Activated CD4-positive, alpha-beta T cell treated with anti-CD3 and anti-CD28 coated beads for 36 hours (primary cell): ENCODE measurements around the gene SCN1B. TPM values are rescaled to one million over a fixed set of nuclear protein-coding genes. Genes with fewer than 3 reads are reported as not detected.
A peak's percentile ranks its signal among the peaks of the same experiment; 100 is the strongest.
"Not testable (repeated sequence)": the region's sequence is repeated elsewhere in the genome, so short reads cannot be mapped to it uniquely, and the experiment has no call there.

Source experiments
- ATAC-seq: fragments of 200-7000 bp; cut with Tn5 transposase; one replicate; pipeline ENCODE4 v1.10.0; 2021; ENCODE audit warnings: mild to moderate bottlenecking, moderate library complexity
- CTCF ChIA-PET: fragments of 350-600 bp; sonication (Branson Sonifier 250); formaldehyde crosslinking; loops from one replicate; lab custom pipeline; 2021; ENCODE audit warnings: antibody characterized with exemption; lab: Charles Lee
- POLR2A ChIA-PET: fragments of 350-600 bp; sonication (Branson Sonifier 250); formaldehyde crosslinking; loops from one replicate; lab custom pipeline; 2021; ENCODE audit warnings: antibody characterized with exemption, inconsistent platforms; lab: Charles Lee
- DNase-seq: peaks from one replicate; pipeline ENCODE4 v3.0.0-alpha.2; 2020
- H3K27ac Mint-ChIP-seq: one replicate; pipeline ENCODE4 v1.8.0; 2021; ENCODE audit warnings: mixed read lengths
- H3K27me3 Mint-ChIP-seq: one replicate; pipeline ENCODE4 v1.8.0; 2021; ENCODE audit warnings: mixed read lengths
- H3K36me3 Mint-ChIP-seq: one replicate; pipeline ENCODE4 v1.8.0; 2021; ENCODE audit warnings: low read depth, mixed read lengths
- H3K4me1 Mint-ChIP-seq: one replicate; pipeline ENCODE4 v1.8.0; 2021; ENCODE audit warnings: mixed read lengths
- H3K4me3 Mint-ChIP-seq: one replicate; pipeline ENCODE4 v1.8.0; 2021; ENCODE audit warnings: mild to moderate bottlenecking, moderate library complexity, mixed read lengths
- H3K9me3 Mint-ChIP-seq: one replicate; pipeline ENCODE4 v1.8.0; 2021; ENCODE audit warnings: low read depth, mixed read lengths
- intact Hi-C, 2 experiments: fragments of 100-400 bp; cut with DNase I in 1 of 2; cut with micrococcal nuclease in 1 of 2; formaldehyde crosslinking; loops; one replicate each; pipeline versions ENCODE4 v1.14.2 to v1.15.1; 2022 to 2024; cut with DNase I, micrococcal nuclease
- total RNA-seq, 2 experiments: library from RNA; stranded (reverse); gene quantifications; one replicate each; pipeline ENCODE4 v1.2.3, GENCODE V29; 2021

Gene SCN1B
- total RNA-seq, 2 experiments from 2014 or later = 1.3 to 1.6 TPM

GRCh38 chr19:34992582-34992981, 37.7 kb upstream of the SCN1B start:
- intact Hi-C loops = loop anchor here in 1 of 2 experiments (5.0 kb wide), 1 partner anchor 220 kb away; no protein-coding TSS in a partner anchor
- ATAC-seq, POLR2A ChIA-PET, H3K4me3 Mint-ChIP-seq, H3K27me3 Mint-ChIP-seq, H3K36me3 Mint-ChIP-seq, DNase-seq, H3K9me3 Mint-ChIP-seq: not testable (repeated sequence)
- peaks cover 72% of the 10 kb centered on the region for H3K4me1 Mint-ChIP-seq
- peak overlapping the region; percentile 93 for H3K27ac Mint-ChIP-seq
- CTCF ChIA-PET = interaction anchor here (0.7 to 0.8 kb wide), 2 partner anchors 14 to 19 kb away, joined by 3 read pairs; no protein-coding TSS in a partner anchor

- no peak for DNase-seq
- H3K27ac Mint-ChIP-seq = no peak overlapping the region
- POLR2A ChIA-PET = no interaction called here
- H3K36me3 Mint-ChIP-seq = no peaks in the 10 kb centered on the region
- peaks cover 3% of the 10 kb centered on the region for H3K9me3 Mint-ChIP-seq
- ATAC-seq = no peak
- CTCF ChIA-PET = interaction anchor here (1.2 kb wide), 1 partner anchor 21 kb away, joined by 3 read pairs; no protein-coding TSS in a partner anchor
- intact Hi-C loops = loop anchor here in 1 of 2 experiments (5.0 kb wide), 1 partner anchor 218 kb away; no protein-coding TSS in a partner anchor
- H3K4me1 Mint-ChIP-seq = peaks cover 70% of the 10 kb centered on the region
- H3K27me3 Mint-ChIP-seq = no peaks in the 10 kb centered on the region
- H3K4me3 Mint-ChIP-seq = no peak overlapping the region
These were observed 36.0 kb upstream of the SCN1B start for GRCh38 chr19:34994286-34994642.

GRCh38 chr19:34994643-34995541, 35.4 kb upstream of the SCN1B start:
- Mint-ChIP-seq H3K27me3 (no peaks in the 10 kb centered on the region), H3K4me3 (no peak overlapping the region), H3K4me1 (peaks cover 67% of the 10 kb centered on the region), H3K9me3 (peaks cover 3% of the 10 kb centered on the region), H3K36me3 (no peaks in the 10 kb centered on the region), H3K27ac (no peak overlapping the region)
- ATAC-seq (no peak), DNase-seq (no peak)
- CTCF ChIA-PET = interaction anchor here (0.5 to 2.2 kb wide), 6 partner anchors 9 to 1978 kb away, joined by 3 to 6 read pairs (median 3); no protein-coding TSS in a partner anchor
- POLR2A ChIA-PET = no interaction called here
- intact Hi-C loops = loop anchor here in 1 of 2 experiments (5.0 kb wide), 1 partner anchor 217 kb away; no protein-coding TSS in a partner anchor

GRCh38 chr19:34995551-34995950, 34.7 kb upstream of the SCN1B start:
- Mint-ChIP-seq H3K36me3 (no peaks in the 10 kb centered on the region), H3K4me1 (peaks cover 61% of the 10 kb centered on the region), H3K27me3 (no peaks in the 10 kb centered on the region), H3K4me3 (no peak overlapping the region), H3K27ac (peak overlapping the region; percentile 98), H3K9me3 (peaks cover 3% of the 10 kb centered on the region)
- DNase-seq (no peak), ATAC-seq (no peak)
- intact Hi-C loops = no loop called here
- CTCF ChIA-PET = interaction anchor here (0.8 to 2.2 kb wide), 4 partner anchors 10 to 49 kb away, joined by 3 to 6 read pairs (median 3); no protein-coding TSS in a partner anchor
- POLR2A ChIA-PET = no interaction called here

GRCh38 chr19:34997071-34997617, 33.1 kb upstream of the SCN1B start:
- POLR2A ChIA-PET = interaction anchor here (0.6 to 0.7 kb wide), 2 partner anchors 9 to 749 kb away, joined by 3 to 5 read pairs; partner anchors contain the start of gene PSENEN
- Mint-ChIP-seq H3K9me3 (no peaks in the 10 kb centered on the region), H3K4me3 (peak overlapping the region; percentile 100), H3K4me1 (peaks cover 56% of the 10 kb centered on the region), H3K27ac (peak overlapping the region; percentile 98), H3K27me3 (no peaks in the 10 kb centered on the region), H3K36me3 (peaks cover 14% of the 10 kb centered on the region)
- no peak for ATAC-seq
- DNase-seq = no peak
- CTCF ChIA-PET = interaction anchor here (0.7 to 2.2 kb wide), 3 partner anchors 10 to 47 kb away, joined by 3 to 6 read pairs (median 3); no protein-coding TSS in a partner anchor
- intact Hi-C loops = no loop called here

- peak overlapping the region; percentile 100 for H3K4me3 Mint-ChIP-seq
- peak overlapping the region; percentile 98 for H3K27ac Mint-ChIP-seq
- H3K9me3 Mint-ChIP-seq, ATAC-seq, CTCF ChIA-PET, DNase-seq, H3K27me3 Mint-ChIP-seq: not testable (repeated sequence)
- intact Hi-C loops = loop anchor here in 1 of 2 experiments (2.0 kb wide), 1 partner anchor 13 kb away; no protein-coding TSS in a partner anchor
- peaks cover 60% of the 10 kb centered on the region for H3K4me1 Mint-ChIP-seq
- POLR2A ChIA-PET = interaction anchor here (1.7 kb wide), 1 partner anchor 9 kb away, joined by 15 read pairs; no protein-coding TSS in a partner anchor
- peaks cover 25% of the 10 kb centered on the region for H3K36me3 Mint-ChIP-seq
These were observed 32.0 kb upstream of the SCN1B start for GRCh38 chr19:34998224-34998623.

GRCh38 chr19:34998777-34999497, 31.3 kb upstream of the SCN1B start:
- ATAC-seq = no peak
- no peak for DNase-seq
- no peaks in the 10 kb centered on the region for H3K27me3 Mint-ChIP-seq
- H3K4me1 Mint-ChIP-seq = peaks cover 65% of the 10 kb centered on the region
- H3K4me3 Mint-ChIP-seq = peak overlapping the region; percentile 100
- H3K36me3 Mint-ChIP-seq = peaks cover 30% of the 10 kb centered on the region
- H3K27ac Mint-ChIP-seq = peak overlapping the region; percentile 90
- no peaks in the 10 kb centered on the region for H3K9me3 Mint-ChIP-seq
- ChIA-PET CTCF (interaction anchor here (0.6 to 3.4 kb wide), 3 partner anchors 7 to 25 kb away, joined by 3 to 26 read pairs (median 3); no protein-coding TSS in a partner anchor), POLR2A (interaction anchor here (1.7 to 3.1 kb wide), 2 partner anchors 9 to 25 kb away, joined by 14 to 15 read pairs; no protein-coding TSS in a partner anchor)
- intact Hi-C loops = loop anchor here in 1 of 2 experiments (2.0 kb wide), 1 partner anchor 14 kb away; no protein-coding TSS in a partner anchor

DNA sequence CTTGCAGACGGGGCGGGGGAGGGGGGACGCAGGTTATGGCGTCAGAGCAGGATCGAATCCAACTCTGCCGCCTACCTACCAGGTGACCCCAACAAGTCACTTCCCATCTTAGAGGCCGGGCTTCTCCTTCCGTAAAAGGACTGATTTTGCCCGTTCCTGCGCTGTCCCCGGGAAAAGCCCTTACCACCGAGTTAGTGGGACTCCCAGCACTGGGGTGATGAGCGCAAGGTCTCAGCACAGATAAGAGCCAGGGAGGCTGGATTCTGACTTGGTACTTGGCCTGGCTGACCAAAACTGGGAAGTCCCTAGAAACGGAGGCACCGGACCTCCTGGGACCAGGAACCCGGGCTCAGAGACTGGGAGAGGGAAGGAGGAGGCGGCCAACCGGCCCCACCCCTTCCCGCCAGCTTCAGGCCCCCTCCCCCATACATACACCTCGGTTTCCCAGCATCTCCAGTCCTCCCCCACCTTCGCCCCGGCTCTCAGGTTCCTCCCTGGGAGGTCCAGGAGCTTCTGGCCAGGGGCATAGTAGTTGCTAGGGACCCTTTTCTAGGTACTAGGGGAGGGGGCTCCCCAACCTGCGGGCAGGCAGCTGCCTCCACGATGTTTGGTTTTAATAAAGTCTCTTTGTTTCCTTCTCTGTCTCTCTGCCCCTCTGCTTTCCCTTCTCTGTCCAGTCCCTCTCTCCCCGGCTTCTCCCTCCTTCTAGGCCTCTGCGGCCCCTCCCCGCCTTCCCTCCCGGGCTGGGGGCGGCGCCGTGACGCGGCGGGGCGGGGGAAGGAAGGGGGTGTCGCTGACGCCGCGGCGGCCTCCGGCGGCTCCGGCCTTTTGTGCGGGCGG, 30.6 kb upstream of the SCN1B start, which contains the start of gene GRAMD1A:
GRAMD1A (plus strand) TSS at position 826 of the 840 bp plus-strand sequence. CDS start 156 bp downstream, outside the sequence.
- POLR2A ChIA-PET = interaction anchor here (1.7 to 3.1 kb wide), 2 partner anchors 10 to 26 kb away, joined by 14 to 15 read pairs; no protein-coding TSS in a partner anchor
- peaks cover 36% of the 10 kb centered on the region for H3K36me3 Mint-ChIP-seq
- ATAC-seq = peak; percentile 55
- intact Hi-C loops = loop anchor here (1.0 to 5.0 kb wide), 5 partner anchors 15 to 1627 kb away; partner anchors contain the start of genes CEBPG (in 1 of the 2), SCGB2B2 (in 1 of the 2), ZNF302 (in 1 of the 2) and ZNF792 (in 1 of the 2)
- no peaks in the 10 kb centered on the region for H3K27me3 Mint-ChIP-seq
- peak; percentile 87 for DNase-seq
- peak within 1 kb of the TSS; percentile 100 for H3K4me3 Mint-ChIP-seq
- H3K4me1 Mint-ChIP-seq = peaks cover 69% of the 10 kb centered on the region
- H3K27ac Mint-ChIP-seq = peak within 1 kb of the TSS; percentile 100
- no peaks in the 10 kb centered on the region for H3K9me3 Mint-ChIP-seq
- CTCF ChIA-PET = interaction anchor here (0.6 to 3.4 kb wide), 4 partner anchors 8 to 44 kb away, joined by 3 to 26 read pairs (median 4); no protein-coding TSS in a partner anchor

DNA sequence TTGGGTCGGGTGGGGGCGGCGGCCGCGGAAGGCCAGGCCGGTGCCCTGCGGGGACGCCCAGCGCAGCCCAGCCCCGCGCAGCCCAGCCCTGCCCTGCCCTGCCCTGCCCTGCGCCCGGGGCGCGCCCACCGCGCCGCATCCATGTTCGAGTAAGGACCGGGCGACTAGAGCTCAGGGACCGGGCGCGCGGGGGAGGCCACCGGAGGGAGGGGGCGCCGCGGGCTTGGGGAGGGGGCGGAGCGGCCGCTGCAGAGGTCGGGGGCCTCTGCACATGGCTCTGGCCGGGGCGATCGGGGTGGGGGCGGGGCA, 30.0 kb upstream of the SCN1B start:
- POLR2A ChIA-PET = interaction anchor here (1.6 to 3.1 kb wide), 2 partner anchors 11 to 26 kb away, joined by 10 to 14 read pairs; no protein-coding TSS in a partner anchor
- Mint-ChIP-seq H3K27me3 (no peaks in the 10 kb centered on the region), H3K9me3 (no peaks in the 10 kb centered on the region), H3K36me3 (peaks cover 39% of the 10 kb centered on the region), H3K4me3 (peak overlapping the region; percentile 100), H3K27ac (no peak overlapping the region), H3K4me1 (peaks cover 71% of the 10 kb centered on the region)
- CTCF ChIA-PET = interaction anchor here (0.9 to 3.4 kb wide), 4 partner anchors 13 to 44 kb away, joined by 4 to 26 read pairs (median 12); no protein-coding TSS in a partner anchor
- ATAC-seq = peak; percentile 21
- no peak for DNase-seq
- intact Hi-C loops = loop anchor here (1.0 to 5.0 kb wide), 4 partner anchors 27 to 1628 kb away; partner anchors contain the start of genes CEBPG (in 1 of the 2), SCGB2B2 (in 1 of the 2), ZNF302 (in 1 of the 2) and ZNF792 (in 1 of the 2)
